AML-193 (cell line): ENCODE data around the gene LRIG3.

Experiments
- DNase-seq, 2 experiments: peaks; one replicate each; lab custom pipeline; 2025; lab: John Stamatoyannopoulos, UW

LRIG3 gene

GRCh38 chr12:58932806-58933681 lies 12.7 kb upstream of the LRIG3 start:
- DNase-seq, result no peak

GRCh38 chr12:58931518-58931917 lies 11.2 kb upstream of the LRIG3 start:
- no peak for DNase-seq

- no peak for DNase-seq
Measured at GRCh38 chr12:58930770-58931324, 10.5 kb upstream of the LRIG3 start.

- no peak for DNase-seq
Measured at GRCh38 chr12:58927120-58927519, 6.8 kb upstream of the LRIG3 start.

- DNase-seq, result no peak
Measured at GRCh38 chr12:58926586-58926985, 6.3 kb upstream of the LRIG3 start.

- DNase-seq, result no peak
Measured at GRCh38 chr12:58925751-58926150, 5.4 kb upstream of the LRIG3 start.

- no peak for DNase-seq
Measured at GRCh38 chr12:58925111-58925611, 4.9 kb upstream of the LRIG3 start.

- no peak for DNase-seq
Measured at GRCh38 chr12:58924652-58925051, 4.3 kb upstream of the LRIG3 start.

GRCh38 chr12:58923781-58924180 lies 3.5 kb upstream of the LRIG3 start:
- DNase-seq, result no peak

- no peak for DNase-seq
Measured at GRCh38 chr12:58922849-58923248, 2.5 kb upstream of the LRIG3 start.

- no peak for DNase-seq
Measured at GRCh38 chr12:58920961-58921861, 907 bp upstream of the LRIG3 start.

GRCh38 chr12:58919231-58920101 lies 838 bp downstream of the LRIG3 start:
- no peak for DNase-seq

GRCh38 chr12:58918469-58918844 lies 1.8 kb downstream of the LRIG3 start:
- no peak for DNase-seq

- no peak for DNase-seq
Measured at GRCh38 chr12:58917699-58918468, 2.4 kb downstream of the LRIG3 start.

- DNase-seq, result no peak
Measured at GRCh38 chr12:58916921-58917511, 3.3 kb downstream of the LRIG3 start.

- DNase-seq, result no peak
Measured at GRCh38 chr12:58916161-58916621, 4.1 kb downstream of the LRIG3 start.

GRCh38 chr12:58915634-58916033 lies 4.7 kb downstream of the LRIG3 start:
- DNase-seq, result no peak

GRCh38 chr12:58915037-58915436 lies 5.3 kb downstream of the LRIG3 start:
- no peak for DNase-seq

- no peak for DNase-seq
Measured at GRCh38 chr12:58914457-58914856, 5.8 kb downstream of the LRIG3 start.

- no peak for DNase-seq
Measured at GRCh38 chr12:58907391-58907790, 12.9 kb downstream of the LRIG3 start.
